Endothelial cell of umbilical vein (primary cell): Measurements from ENCODE around the gene ATP1B4. TPM values are rescaled to one million over a fixed set of nuclear protein-coding genes. Genes with fewer than 3 reads are reported as not detected.

Experiments
- BruUV-seq: library from RNA; stranded (reverse); fragments of 400-500 nt; replicated peaks from 2 replicates; lab custom pipeline; 2021; lab: Mats Ljungman, UMichigan
- CTCF ChIA-PET: fragments of 300-600, 350-600 bp; sonication (Branson Sonifier 250); formaldehyde crosslinking; loops from one replicate; lab custom pipeline; 2021; ENCODE audit warnings: antibody characterized with exemption, inconsistent platforms; lab: Charles Lee
- POLR2A ChIA-PET: fragments of 300-600, 350-600 bp; sonication (Branson Sonifier 250); formaldehyde crosslinking; loops from one replicate; lab custom pipeline; 2021; ENCODE audit warnings: antibody characterized with exemption, inconsistent platforms; lab: Charles Lee
- DNase-seq: peaks from one replicate; pipeline ENCODE4 v3.0.0-alpha.2; 2011; ENCODE audit warnings: low read depth, low spot score
- FAIRE-seq: peaks from 2 replicates; lab custom pipeline; 2011; peaks lifted over from hg19 to GRCh38; lab: Jason Lieb, UNC
- H2AFZ ChIP-seq: 2 replicates; pipeline ENCODE4 v1.6.0; 2012; ENCODE audit warnings: low read depth, low read length, control low read depth, inconsistent platforms
- H3K27ac ChIP-seq: 2 replicates; pipeline ENCODE4 v1.5.1; 2011; ENCODE audit warnings: low read depth, mild to moderate bottlenecking, control low read depth, low read length, moderate library complexity; ENCODE audit not compliant: insufficient read depth
- H3K27me3 ChIP-seq, 2 experiments: 2 replicates each; pipeline versions ENCODE4 v1.6.0 to v1.6.1; 2011; ENCODE audit warnings: low read length in 2 of 2, mixed read lengths in 1 of 2; ENCODE audit not compliant: control insufficient read depth in 2 of 2, insufficient read depth in 2 of 2
- H3K36me3 ChIP-seq, 2 experiments: 2 replicates in 1 of 2; 3 replicates in 1 of 2; pipeline ENCODE4 v1.5.1; 2011; ENCODE audit warnings: low read length in 2 of 2, mild to moderate bottlenecking in 1 of 2, moderate library complexity in 1 of 2; ENCODE audit not compliant: control insufficient read depth in 2 of 2, insufficient read depth in 2 of 2; ENCODE audit errors: extremely low read depth in 1 of 2
- H3K4me1 ChIP-seq: 3 replicates; pipeline ENCODE4 v1.5.1; 2011; ENCODE audit warnings: mild to moderate bottlenecking, low read length; ENCODE audit not compliant: control insufficient read depth, insufficient read depth; ENCODE audit errors: extremely low read depth
- H3K4me2 ChIP-seq: 2 replicates; pipeline ENCODE4 v1.6.1; 2011; ENCODE audit warnings: low read length, control low read depth, mixed read lengths; ENCODE audit not compliant: insufficient read depth
- H3K4me3 ChIP-seq, 3 experiments: fragments of 200-600 bp in 1 of 3; sonication (generic), shearing (Covaris generic) in 1 of 3; replicated peaks in 1 of 3; 2 replicates each; pipeline ENCODE4 v1.5.1; 2011 to 2016; ENCODE audit warnings: control low read depth in 3 of 3, low read length in 3 of 3, mild to moderate bottlenecking in 2 of 3, inconsistent platforms in 1 of 3, low read depth in 1 of 3, moderate library complexity in 1 of 3; ENCODE audit not compliant: insufficient read depth in 1 of 3
- H3K79me2 ChIP-seq: 2 replicates; pipeline ENCODE4 v1.6.0; 2012; ENCODE audit warnings: low read length, inconsistent platforms; ENCODE audit not compliant: control insufficient read depth, insufficient read depth
- H3K9ac ChIP-seq: replicated peaks from 2 replicates; pipeline ENCODE3; 2011; ENCODE audit warnings: low read length, control low read depth; ENCODE audit not compliant: insufficient read depth; ENCODE audit errors: extremely low read depth
- H3K9me1 ChIP-seq: replicated peaks from 3 replicates; pipeline ENCODE4 v1.6.0; 2011; ENCODE audit warnings: mild to moderate bottlenecking, low read length; ENCODE audit not compliant: control insufficient read depth, insufficient read depth; ENCODE audit errors: extremely low read depth
- H3K9me3 ChIP-seq: replicated peaks from 2 replicates; pipeline ENCODE4 v1.5.1; 2012; ENCODE audit warnings: low read length, inconsistent platforms; ENCODE audit not compliant: control insufficient read depth, insufficient read depth
- H4K20me1 ChIP-seq: replicated peaks from 2 replicates; pipeline ENCODE3; 2011; ENCODE audit warnings: mild to moderate bottlenecking, low read length; ENCODE audit not compliant: control insufficient read depth, insufficient read depth; ENCODE audit errors: extremely low read depth
- EZH2 ChIP-seq: IDR thresholded peaks from 2 replicates; pipeline ENCODE4 v1.6.1; 2012; ENCODE audit warnings: borderline replicate concordance, low read depth, mild to moderate bottlenecking, moderate library complexity, low read length, inconsistent platforms; ENCODE audit not compliant: severe bottlenecking
- FOS ChIP-seq: IDR thresholded peaks from 2 replicates; pipeline ENCODE4 v1.6.1; 2011; ENCODE audit warnings: mild to moderate bottlenecking, low read length, moderate library complexity, borderline replicate concordance; ENCODE audit not compliant: insufficient read depth
- GATA2 ChIP-seq: IDR thresholded peaks from 2 replicates; pipeline ENCODE4 v1.7.0; 2011; ENCODE audit warnings: low read depth, mild to moderate bottlenecking, moderate library complexity, mixed read lengths, low read length; ENCODE audit not compliant: insufficient read length, insufficient read depth
- JUN ChIP-seq: IDR thresholded peaks from 2 replicates; pipeline ENCODE4 v1.6.1; 2011; ENCODE audit warnings: borderline replicate concordance, low read depth; ENCODE audit not compliant: insufficient read length, insufficient read depth
- MYC ChIP-seq: IDR thresholded peaks from one replicate; pipeline ENCODE4 v1.6.1; 2011; ENCODE audit warnings: mild to moderate bottlenecking, low read depth, low read length
- POLR2A ChIP-seq: IDR thresholded peaks from 2 replicates; pipeline ENCODE4 v1.6.1; 2012; ENCODE audit warnings: low read depth, mild to moderate bottlenecking, control low read depth, low read length
- POLR2AphosphoS5 ChIP-seq: IDR thresholded peaks from 2 replicates; pipeline ENCODE4 v1.6.1; 2012; ENCODE audit warnings: low read depth, mild to moderate bottlenecking, control low read depth, low read length, moderate library complexity; ENCODE audit not compliant: insufficient read depth
- dilution Hi-C: fragments of 300-500 bp; cut with MboI; formaldehyde crosslinking; loops from one replicate; pipeline ENCODE4 v1.15.0; 2019; ENCODE audit warnings: low sequenced_read_pairs; ENCODE audit not compliant: extremely low pct_ligation_motif_present
- intact Hi-C: fragments of 100-400 bp; cut with micrococcal nuclease; formaldehyde crosslinking; loops from one replicate; pipeline ENCODE4 v1.10.0; 2022
- polyA plus RNA-seq, 4 experiments: library from polyadenylated mRNA; depleted of rRNA in 3 of 4; stranded (reverse) in 3 of 4; unstranded in 1 of 4; fragments of >200 nt; gene quantifications; 2 replicates each; pipeline versions ENCODE4 v1.2.1 to v1.2.3, GENCODE V29; 2011 to 2012; ENCODE audit warnings: missing spikeins in 1 of 4
- total RNA-seq: library from RNA; stranded (reverse); gene quantifications from 2 replicates; pipeline ENCODE4 v1.2.3, GENCODE V29; 2021
- TF ChIP-seq, protein P1 (sequence below), 2 donors: IDR thresholded peaks; 1 replicate in 1 of 2; 2 replicates in 1 of 2; pipeline ENCODE4 v1.5.1; 2011; ENCODE audit warnings: low read length in 2 of 2, mild to moderate bottlenecking in 2 of 2, moderate library complexity in 2 of 2, control low read depth in 1 of 2, inconsistent platforms in 1 of 2, low read depth in 1 of 2; ENCODE audit not compliant: insufficient read depth in 1 of 2; ENCODE audit errors: extremely low read depth in 1 of 2
- TF ChIP-seq, protein P2 (sequence below): IDR thresholded peaks from 2 replicates; pipeline ENCODE4 v1.6.1; 2011; ENCODE audit not compliant: insufficient read depth, insufficient read length

Gene ATP1B4
- total and polyA plus RNA-seq, 2 donors (not counting 3 experiments of a cell fraction or from before 2014, with no cell fraction given): not detected

DNA sequence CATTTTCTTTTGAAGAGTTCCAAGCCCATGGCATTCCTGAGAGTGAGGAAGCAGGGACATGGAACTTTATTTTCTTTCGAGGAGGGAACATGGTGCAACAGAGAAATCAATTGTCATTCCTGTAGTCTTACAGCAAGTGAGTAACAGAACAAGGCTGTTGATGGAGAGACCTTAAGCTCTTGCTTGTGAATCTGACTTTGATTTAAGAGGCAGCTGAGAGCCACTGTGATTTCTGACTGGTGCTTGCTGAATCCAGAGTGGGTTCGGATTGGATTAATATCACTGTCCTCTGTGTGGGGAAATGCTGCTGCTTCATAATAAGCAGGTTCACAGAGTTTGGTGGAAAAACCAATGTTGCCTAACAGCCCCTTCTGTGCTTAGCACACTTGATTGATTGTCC, 4.7 kb upstream of the ATP1B4 start:
- no peaks in the 10 kb centered on the region for H3K79me2 ChIP-seq
- no peak overlapping the region for H2AFZ ChIP-seq
- ChIA-PET CTCF (no interaction called here), POLR2A (no interaction called here)
- FAIRE-seq (no peak), DNase-seq (no peak)
- intact Hi-C loops (no loop called here), dilution Hi-C loops (no loop called here)
- no peak overlapping the region for H3K4me3 ChIP-seq
- H3K4me1 ChIP-seq: no peaks in the 10 kb centered on the region
- H3K9me1 ChIP-seq: no peaks in the 10 kb centered on the region
- no TSS peak for BruUV-seq
- TF ChIP-seq, protein P1, sequence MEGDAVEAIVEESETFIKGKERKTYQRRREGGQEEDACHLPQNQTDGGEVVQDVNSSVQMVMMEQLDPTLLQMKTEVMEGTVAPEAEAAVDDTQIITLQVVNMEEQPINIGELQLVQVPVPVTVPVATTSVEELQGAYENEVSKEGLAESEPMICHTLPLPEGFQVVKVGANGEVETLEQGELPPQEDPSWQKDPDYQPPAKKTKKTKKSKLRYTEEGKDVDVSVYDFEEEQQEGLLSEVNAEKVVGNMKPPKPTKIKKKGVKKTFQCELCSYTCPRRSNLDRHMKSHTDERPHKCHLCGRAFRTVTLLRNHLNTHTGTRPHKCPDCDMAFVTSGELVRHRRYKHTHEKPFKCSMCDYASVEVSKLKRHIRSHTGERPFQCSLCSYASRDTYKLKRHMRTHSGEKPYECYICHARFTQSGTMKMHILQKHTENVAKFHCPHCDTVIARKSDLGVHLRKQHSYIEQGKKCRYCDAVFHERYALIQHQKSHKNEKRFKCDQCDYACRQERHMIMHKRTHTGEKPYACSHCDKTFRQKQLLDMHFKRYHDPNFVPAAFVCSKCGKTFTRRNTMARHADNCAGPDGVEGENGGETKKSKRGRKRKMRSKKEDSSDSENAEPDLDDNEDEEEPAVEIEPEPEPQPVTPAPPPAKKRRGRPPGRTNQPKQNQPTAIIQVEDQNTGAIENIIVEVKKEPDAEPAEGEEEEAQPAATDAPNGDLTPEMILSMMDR (IDR thresholded peaks at IDR 0.05; ENCODE audit: extremely low read depth in 1 of 2, insufficient read depth in 1 of 2, low read depth in 1 of 2, low read length in 2 of 2): no peak
- TF ChIP-seq GATA2 (no peak), JUN (no peak), EZH2 (no peak), POLR2A (no peak), MYC (no peak), FOS (no peak), POLR2AphosphoS5 (no peak)
- TF ChIP-seq, protein P2, sequence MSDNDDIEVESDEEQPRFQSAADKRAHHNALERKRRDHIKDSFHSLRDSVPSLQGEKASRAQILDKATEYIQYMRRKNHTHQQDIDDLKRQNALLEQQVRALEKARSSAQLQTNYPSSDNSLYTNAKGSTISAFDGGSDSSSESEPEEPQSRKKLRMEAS: no peak
- H3K27me3 ChIP-seq: no peaks in the 10 kb centered on the region
- no peaks in the 10 kb centered on the region for H3K9me3 ChIP-seq
- H3K27ac ChIP-seq: no peak overlapping the region
- H3K9ac ChIP-seq: no peak overlapping the region
- no peaks in the 10 kb centered on the region for H3K36me3 ChIP-seq
- no peak overlapping the region for H3K4me2 ChIP-seq
- H4K20me1 ChIP-seq: no peaks in the 10 kb centered on the region
